Mononuclear cell (primary cell): ENCODE results near the gene SYK. TPM values are rescaled to one million over a fixed set of nuclear protein-coding genes. Genes with fewer than 3 reads are reported as not detected.
"Not testable (repeated sequence)": the region's sequence is repeated elsewhere in the genome, so short reads cannot be mapped to it uniquely, and the experiment has no call there.

Source experiments
- H3K27me3 ChIP-seq: 2 replicates; pipeline ENCODE4 v1.6.0; 2011; ENCODE audit warnings: low read length, control low read depth; ENCODE audit not compliant: insufficient read depth
- H3K4me1 ChIP-seq: 2 replicates; pipeline ENCODE4 v1.5.1; 2011; ENCODE audit warnings: mild to moderate bottlenecking, low read length, control low read depth; ENCODE audit not compliant: insufficient read depth
- H3K4me3 ChIP-seq: 2 replicates; pipeline ENCODE4 v1.5.1; 2011; ENCODE audit warnings: mild to moderate bottlenecking, low read length, moderate library complexity
- H3K9me3 ChIP-seq: 2 replicates; pipeline ENCODE4 v1.5.1; 2011; ENCODE audit warnings: low read depth, mild to moderate bottlenecking, control low read depth, low read length
- total RNA-seq: library from RNA; depleted of rRNA; stranded (reverse); fragments of >200 nt; gene quantifications from one replicate; pipeline ENCODE4 v1.2.3, GENCODE V29; 2012

Gene SYK
- total RNA-seq, 1 donor, result 38.9 TPM

GRCh38 chr9:90883661-90884060 is 82.0 kb downstream of the SYK start:
- H3K27me3 ChIP-seq, result no peaks in the 10 kb centered on the region
- no peak overlapping the region for H3K4me3 ChIP-seq
- H3K9me3 ChIP-seq, result no peaks in the 10 kb centered on the region
- H3K4me1 ChIP-seq, result no peaks in the 10 kb centered on the region

DNA sequence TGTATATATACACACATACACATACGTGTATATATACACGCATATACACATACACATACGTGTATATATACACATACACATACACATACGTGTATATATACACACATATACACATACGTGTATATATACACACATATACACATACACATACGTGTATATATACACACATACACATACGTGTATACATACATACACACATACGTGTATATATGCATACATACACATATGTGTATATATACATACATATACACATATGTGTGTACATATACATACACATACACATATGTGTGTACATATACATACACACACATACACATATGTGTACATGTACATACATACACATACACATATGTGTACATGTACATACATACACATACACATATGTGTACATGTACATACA is 82.6 kb downstream of the SYK start:
- Histone ChIP-seq H3K4me1 (no peaks in the 10 kb centered on the region), H3K4me3 (no peak overlapping the region), H3K27me3 (no peaks in the 10 kb centered on the region), H3K9me3 (no peaks in the 10 kb centered on the region)

GRCh38 chr9:90886868-90887267 is 85.2 kb downstream of the SYK start:
- H3K4me1 ChIP-seq, H3K9me3 ChIP-seq, H3K4me3 ChIP-seq, H3K27me3 ChIP-seq: not testable (repeated sequence)

- H3K9me3 ChIP-seq, result no peaks in the 10 kb centered on the region
- H3K27me3 ChIP-seq, result no peaks in the 10 kb centered on the region
- no peaks in the 10 kb centered on the region for H3K4me1 ChIP-seq
- no peak overlapping the region for H3K4me3 ChIP-seq
Measured at GRCh38 chr9:90888941-90889340, 87.3 kb downstream of the SYK start.

DNA sequence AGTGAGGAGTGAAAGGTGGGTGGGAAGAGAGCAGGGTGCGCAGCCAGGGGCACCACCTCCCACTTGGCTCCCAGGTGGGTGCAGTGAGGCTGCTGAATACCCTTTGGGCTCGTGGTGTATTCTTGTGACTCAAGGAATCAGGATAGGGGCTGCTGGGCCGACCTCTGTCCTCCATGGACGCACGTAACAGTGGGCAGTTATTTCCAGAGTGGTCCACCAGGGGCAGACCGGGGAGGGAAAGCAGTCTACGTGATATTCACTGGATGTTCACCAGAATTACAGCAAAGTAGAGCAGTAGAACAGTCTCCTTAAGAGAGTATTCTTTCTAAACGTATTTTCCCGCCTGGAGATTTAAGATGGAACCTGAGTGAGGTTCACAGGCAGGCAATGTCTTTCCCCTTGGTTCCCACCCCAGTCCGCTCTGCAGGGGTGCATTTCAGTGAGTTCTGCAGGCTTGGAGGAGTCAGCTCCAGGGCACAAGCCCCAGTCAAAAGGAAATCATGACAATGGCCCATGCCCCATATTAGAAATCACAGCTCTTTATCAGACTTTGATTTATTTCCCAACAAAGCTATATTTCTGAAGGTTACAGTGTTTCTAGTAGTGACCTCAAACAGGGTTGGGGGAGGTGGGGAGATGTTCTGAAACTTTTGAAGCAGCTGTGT is 88.7 kb downstream of the SYK start:
- H3K4me3 ChIP-seq, result no peak overlapping the region
- H3K9me3 ChIP-seq, result no peaks in the 10 kb centered on the region
- no peaks in the 10 kb centered on the region for H3K4me1 ChIP-seq
- no peaks in the 10 kb centered on the region for H3K27me3 ChIP-seq

DNA sequence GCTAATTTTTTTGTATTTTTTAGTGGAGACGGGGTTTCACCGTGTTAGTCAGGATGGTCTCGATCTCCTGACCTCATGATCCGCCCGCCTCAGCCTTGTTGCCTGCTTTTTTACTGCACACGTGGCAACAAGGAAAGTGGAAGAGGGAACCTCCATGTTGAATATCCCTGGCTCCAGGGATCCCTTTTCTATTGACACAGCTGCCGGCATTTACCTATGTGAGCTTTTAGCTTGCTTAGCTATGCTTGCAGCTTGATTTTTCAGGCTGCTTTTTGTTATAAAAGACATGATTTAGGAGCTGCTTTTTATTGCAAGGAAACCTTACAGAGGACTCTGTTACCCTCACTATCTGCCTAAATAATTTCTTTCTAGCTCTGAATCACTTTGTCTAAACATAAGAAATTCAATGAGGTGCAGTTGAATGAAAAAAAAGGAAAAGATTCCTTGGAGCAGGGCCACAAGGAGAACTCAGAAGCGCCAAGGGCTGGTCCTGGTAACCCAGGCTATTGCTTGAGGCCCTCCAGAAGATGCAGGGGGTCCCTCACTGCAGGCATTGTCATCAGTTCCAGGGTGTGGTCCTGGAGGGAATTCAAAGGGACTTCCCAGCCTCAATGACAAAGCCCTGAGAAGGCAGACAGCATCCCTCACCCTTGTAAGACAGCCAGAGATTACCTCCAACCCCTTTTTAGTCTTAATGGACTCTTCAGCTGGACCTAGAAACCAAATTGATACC is 89.9 kb downstream of the SYK start:
- no peaks in the 10 kb centered on the region for H3K27me3 ChIP-seq
- no peaks in the 10 kb centered on the region for H3K9me3 ChIP-seq
- no peak overlapping the region for H3K4me3 ChIP-seq
- no peaks in the 10 kb centered on the region for H3K4me1 ChIP-seq

GRCh38 chr9:90892918-90893317 is 91.3 kb downstream of the SYK start:
- no peak overlapping the region for H3K4me3 ChIP-seq
- H3K4me1 ChIP-seq, result no peaks in the 10 kb centered on the region
- H3K9me3 ChIP-seq, result no peaks in the 10 kb centered on the region
- no peaks in the 10 kb centered on the region for H3K27me3 ChIP-seq

DNA sequence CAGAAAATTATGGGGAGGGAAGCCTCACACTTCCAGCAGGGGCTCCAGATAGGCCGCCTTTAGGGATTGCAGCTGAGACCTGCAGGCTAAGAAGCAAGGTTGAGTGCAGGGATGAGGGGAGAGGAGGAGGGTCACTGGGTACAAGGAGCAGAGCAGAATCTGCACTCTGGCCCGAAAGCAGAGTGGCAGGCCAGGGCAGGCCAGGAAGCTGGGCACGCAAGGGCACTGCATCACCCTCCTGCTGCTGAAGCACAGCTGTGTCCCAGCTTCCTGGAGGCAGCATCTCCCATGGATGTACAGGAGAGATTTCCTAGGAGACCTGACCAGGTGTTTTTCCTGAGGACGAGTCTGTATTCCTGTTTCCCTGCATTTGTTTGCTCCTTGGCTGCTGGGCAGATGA is 92.1 kb downstream of the SYK start:
- H3K4me1 ChIP-seq, result no peaks in the 10 kb centered on the region

DNA sequence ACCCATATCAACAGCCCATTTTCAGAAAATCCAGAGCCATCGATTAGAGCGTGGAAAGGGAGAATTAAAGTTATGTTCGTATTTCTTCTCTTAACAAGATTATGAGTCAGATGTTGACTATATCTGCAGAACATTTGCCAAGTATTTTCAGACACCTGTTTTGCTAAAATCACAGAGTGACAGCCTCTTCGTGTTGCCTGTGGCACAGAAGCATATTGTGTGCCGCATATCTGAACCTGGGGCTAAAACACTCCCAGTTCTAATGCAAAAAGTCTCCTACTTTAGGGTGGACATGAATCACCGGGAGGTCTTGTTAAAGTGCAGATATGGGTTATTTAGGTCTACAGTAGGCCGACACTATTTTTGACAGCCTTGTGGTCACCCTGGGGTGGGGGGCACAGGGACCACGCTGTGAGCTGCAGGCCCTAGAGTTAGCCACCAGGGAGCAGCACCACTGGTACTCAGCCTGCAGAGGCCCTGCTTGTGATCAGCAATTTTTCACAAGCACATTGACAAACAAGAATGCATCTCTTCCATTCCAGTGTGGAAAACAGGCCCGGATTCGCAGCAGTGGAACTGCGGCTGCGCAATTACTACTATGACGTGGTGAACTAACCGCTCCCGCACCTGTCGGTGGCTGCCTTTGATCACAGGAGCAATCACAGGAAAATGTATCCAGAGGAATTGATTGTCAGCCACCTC is 93.5 kb downstream of the SYK start:
- H3K4me3 ChIP-seq, result no peak overlapping the region
- no peaks in the 10 kb centered on the region for H3K4me1 ChIP-seq
- H3K9me3 ChIP-seq, result no peaks in the 10 kb centered on the region
- no peaks in the 10 kb centered on the region for H3K27me3 ChIP-seq

More for the DNA sequence above, 92.1 kb downstream of the SYK start:
- Histone ChIP-seq H3K4me3 (no peak overlapping the region), H3K27me3 (no peaks in the 10 kb centered on the region), H3K9me3 (no peaks in the 10 kb centered on the region)

DNA sequence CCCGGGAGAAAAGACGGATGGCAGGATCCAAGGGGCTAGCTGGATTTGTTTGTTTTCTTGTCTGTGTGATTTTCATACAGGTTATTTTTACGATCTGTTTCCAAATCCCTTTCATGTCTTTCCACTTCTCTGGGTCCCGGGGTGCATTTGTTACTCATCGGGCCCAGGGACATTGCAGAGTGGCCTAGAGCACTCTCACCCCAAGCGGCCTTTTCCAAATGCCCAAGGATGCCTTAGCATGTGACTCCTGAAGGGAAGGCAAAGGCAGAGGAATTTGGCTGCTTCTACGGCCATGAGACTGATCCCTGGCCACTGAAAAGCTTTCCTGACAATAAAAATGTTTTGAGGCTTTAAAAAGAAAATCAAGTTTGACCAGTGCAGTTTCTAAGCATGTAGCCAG is 94.2 kb downstream of the SYK start:
- no peak overlapping the region for H3K4me3 ChIP-seq
- no peaks in the 10 kb centered on the region for H3K27me3 ChIP-seq
- no peaks in the 10 kb centered on the region for H3K4me1 ChIP-seq
- H3K9me3 ChIP-seq, result no peaks in the 10 kb centered on the region

DNA sequence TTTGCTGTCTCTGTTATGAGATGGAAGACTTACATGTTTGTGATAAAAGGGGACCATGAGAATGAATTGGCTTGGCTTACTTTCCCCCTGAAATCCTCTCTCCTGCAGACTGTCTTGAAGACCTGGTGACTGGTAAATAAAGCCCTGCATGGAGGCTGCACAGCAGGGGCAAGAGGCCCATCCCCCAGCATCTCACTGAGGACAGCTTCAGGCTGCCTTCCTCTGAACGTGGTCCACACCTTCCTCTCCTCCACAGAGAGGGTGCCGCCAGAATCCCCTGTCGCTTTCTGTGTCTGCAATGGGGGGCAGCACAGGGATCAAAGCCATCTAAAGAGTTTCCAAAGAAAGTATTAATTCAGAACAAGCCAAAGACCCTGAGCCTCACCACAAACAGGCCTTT is 94.6 kb downstream of the SYK start:
- no peak overlapping the region for H3K4me3 ChIP-seq
- no peaks in the 10 kb centered on the region for H3K9me3 ChIP-seq
- no peaks in the 10 kb centered on the region for H3K4me1 ChIP-seq

GRCh38 chr9:90898228-90898627 is 96.6 kb downstream of the SYK start:
- no peak overlapping the region for H3K4me3 ChIP-seq
- H3K9me3 ChIP-seq, result no peaks in the 10 kb centered on the region
- H3K27me3 ChIP-seq, result no peaks in the 10 kb centered on the region
- no peaks in the 10 kb centered on the region for H3K4me1 ChIP-seq

More for the DNA sequence above, 94.6 kb downstream of the SYK start:
- no peaks in the 10 kb centered on the region for H3K27me3 ChIP-seq

- H3K9me3 ChIP-seq, result no peaks in the 10 kb centered on the region
- H3K4me3 ChIP-seq, result no peak overlapping the region
- no peaks in the 10 kb centered on the region for H3K4me1 ChIP-seq
- H3K27me3 ChIP-seq, result no peaks in the 10 kb centered on the region
Measured at GRCh38 chr9:90899287-90899686, 97.7 kb downstream of the SYK start.

GRCh38 chr9:90900130-90900529 is 98.5 kb downstream of the SYK start:
- H3K27me3 ChIP-seq, result no peaks in the 10 kb centered on the region
- no peaks in the 10 kb centered on the region for H3K9me3 ChIP-seq
- H3K4me3 ChIP-seq, result no peak overlapping the region
- H3K4me1 ChIP-seq, result no peaks in the 10 kb centered on the region

DNA sequence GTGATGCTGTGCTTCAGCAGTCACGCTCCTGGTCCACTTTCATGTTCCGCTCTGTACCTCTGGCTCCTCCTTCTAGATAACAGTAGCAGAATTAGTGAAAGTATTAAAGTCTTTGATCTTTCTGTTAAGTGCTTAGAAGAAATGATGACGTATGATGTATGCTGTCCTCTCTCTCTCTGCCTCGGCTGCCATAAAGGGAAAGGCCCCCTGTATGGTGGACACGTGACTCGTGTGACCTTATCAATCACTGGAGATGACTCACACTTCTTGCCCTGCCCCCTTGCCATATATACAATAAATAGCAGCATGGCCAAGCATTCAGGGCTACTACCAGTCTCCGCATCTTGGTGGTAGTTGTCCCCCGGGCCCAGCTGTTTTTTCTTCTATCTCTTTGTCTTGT is 100.3 kb downstream of the SYK start:
- H3K9me3 ChIP-seq, result no peaks in the 10 kb centered on the region

More for the DNA sequence above, 100.3 kb downstream of the SYK start:
- no peak overlapping the region for H3K4me3 ChIP-seq
- no peaks in the 10 kb centered on the region for H3K27me3 ChIP-seq
- no peaks in the 10 kb centered on the region for H3K4me1 ChIP-seq
